ENCODE measurements around the gene NOLC1. TPM values are rescaled to one million over a fixed set of nuclear protein-coding genes. Genes with fewer than 3 reads are reported as not detected.
A peak's percentile ranks its signal among the peaks of the same experiment; 100 is the strongest.

The NOLC1 gene
- total and polyA plus RNA-seq, 4 donors = 13.6 to 35.9 (median 24.5) TPM

- ATAC-seq (ENCODE audit: low FRiP score) (no peak), DNase-seq (peak in 1 of 2 donors; percentile 16)
- intact Hi-C loops (cut with DNase I) = loop anchor here in 1 of 2 donors (10.0 kb wide), 1 partner anchor 238 kb away; the partner anchor contains the start of gene NFKB2
- Histone ChIP-seq H3K36me3 (ENCODE audit: control insufficient read depth in 1 of 2, insufficient read depth in 2 of 2, low read length in 1 of 2) (peaks cover 3 to 20% of the 10 kb centered on the region in 2 donors), H3K4me1 (ENCODE audit: control insufficient read depth in 1 of 2, insufficient read depth in 2 of 2, low read length in 2 of 2) (no peaks in the 10 kb centered on the region), H3K4me3 (ENCODE audit: low read length in 2 of 2) (no peak overlapping the region), H3K9me3 (ENCODE audit: control insufficient read depth, low read length) (no peaks in the 10 kb centered on the region), H3K27me3 (ENCODE audit: control insufficient read depth in 1 of 2, insufficient read depth in 2 of 2, low read length in 1 of 2) (no peaks in the 10 kb centered on the region), H3K27ac (ENCODE audit: low read depth in 1 of 2, low read length in 2 of 2) (no peak overlapping the region)
- WGBS, 2 donors = 74 to 76% methylated on average over 3 of the region's 3 CpGs
Observed at GRCh38 chr10:102157224-102157623, 5.0 kb downstream of the NOLC1 start.

- H3K36me3 ChIP-seq (ENCODE audit: control insufficient read depth in 1 of 2, insufficient read depth in 2 of 2, low read length in 1 of 2) = peaks cover 6 to 20% of the 10 kb centered on the region in 2 donors
- H3K9me3 ChIP-seq (ENCODE audit: control insufficient read depth, low read length) = no peaks in the 10 kb centered on the region
- ATAC-seq (ENCODE audit: low FRiP score) (no peak), DNase-seq (peak in 1 of 2 donors; percentile 11)
- no peak overlapping the region for H3K27ac ChIP-seq (ENCODE audit: low read depth in 1 of 2, low read length in 2 of 2)
- no peak overlapping the region for H3K4me3 ChIP-seq (ENCODE audit: low read length in 2 of 2)
- no peaks in the 10 kb centered on the region for H3K4me1 ChIP-seq (ENCODE audit: control insufficient read depth in 1 of 2, insufficient read depth in 2 of 2, low read length in 2 of 2)
- intact Hi-C loops (cut with DNase I) = loop anchor here in 1 of 2 donors (10.0 kb wide), 1 partner anchor 236 kb away; the partner anchor contains the start of gene NFKB2
- H3K27me3 ChIP-seq (ENCODE audit: control insufficient read depth in 1 of 2, insufficient read depth in 2 of 2, low read length in 1 of 2) = no peaks in the 10 kb centered on the region
- 77 to 80% methylated on average over 4 to 5 of the region's 5 CpGs for WGBS, 2 donors
Observed at GRCh38 chr10:102159051-102159597, 6.9 kb downstream of the NOLC1 start.

GRCh38 chr10:102159831-102160230 lies 7.6 kb downstream of the NOLC1 start:
- Histone ChIP-seq H3K36me3 (ENCODE audit: control insufficient read depth in 1 of 2, insufficient read depth in 2 of 2, low read length in 1 of 2) (peaks cover 6 to 20% of the 10 kb centered on the region in 2 donors), H3K27ac (ENCODE audit: low read depth in 1 of 2, low read length in 2 of 2) (no peak overlapping the region), H3K27me3 (ENCODE audit: control insufficient read depth in 1 of 2, insufficient read depth in 2 of 2, low read length in 1 of 2) (no peaks in the 10 kb centered on the region), H3K9me3 (ENCODE audit: control insufficient read depth, low read length) (no peaks in the 10 kb centered on the region), H3K4me1 (ENCODE audit: control insufficient read depth in 1 of 2, insufficient read depth in 2 of 2, low read length in 2 of 2) (no peaks in the 10 kb centered on the region), H3K4me3 (ENCODE audit: low read length in 2 of 2) (no peak overlapping the region)
- peak in 1 of 2 donors; percentile 26 for DNase-seq
- no peak for ATAC-seq (ENCODE audit: low FRiP score)
- 94 to 95% methylated on average over 4 of the region's 4 CpGs for WGBS, 2 donors
- intact Hi-C loops (cut with DNase I) = loop anchor here in 1 of 2 donors (10.0 kb wide), 2 partner anchors 195 to 235 kb away; partner anchors contain the start of gene NFKB2

GRCh38 chr10:102163342-102163989 lies 11.3 kb downstream of the NOLC1 start:
- Histone ChIP-seq H3K27me3 (ENCODE audit: control insufficient read depth in 1 of 2, insufficient read depth in 2 of 2, low read length in 1 of 2) (no peaks in the 10 kb centered on the region), H3K4me3 (ENCODE audit: low read length in 2 of 2) (no peak overlapping the region), H3K36me3 (ENCODE audit: control insufficient read depth in 1 of 2, insufficient read depth in 2 of 2, low read length in 1 of 2) (peaks cover 3 to 17% of the 10 kb centered on the region in 2 donors), H3K4me1 (ENCODE audit: control insufficient read depth in 1 of 2, insufficient read depth in 2 of 2, low read length in 2 of 2) (no peaks in the 10 kb centered on the region), H3K27ac (ENCODE audit: low read depth in 1 of 2, low read length in 2 of 2) (no peak overlapping the region), H3K9me3 (ENCODE audit: control insufficient read depth, low read length) (no peaks in the 10 kb centered on the region)
- ATAC-seq (ENCODE audit: low FRiP score) (no peak), DNase-seq (no peak)
- intact Hi-C loops (cut with DNase I) = loop anchor here in 1 of 2 donors (10.0 kb wide), 1 partner anchor 191 kb away; no protein-coding TSS in a partner anchor
- 66 to 70% methylated on average over 4 of the region's 4 CpGs for WGBS, 2 donors

GRCh38 chr10:102167861-102168260 lies 15.7 kb downstream of the NOLC1 start:
- ATAC-seq (ENCODE audit: low FRiP score) (no peak), DNase-seq (no peak)
- 45 to 57% methylated on average over 1 of the region's 1 CpG for WGBS, 2 donors
- Histone ChIP-seq H3K4me3 (ENCODE audit: low read length in 2 of 2) (no peak overlapping the region), H3K36me3 (ENCODE audit: control insufficient read depth in 1 of 2, insufficient read depth in 2 of 2, low read length in 1 of 2) (peaks cover 0 to 3% of the 10 kb centered on the region in 2 donors), H3K9me3 (ENCODE audit: control insufficient read depth, low read length) (no peaks in the 10 kb centered on the region), H3K27me3 (ENCODE audit: control insufficient read depth in 1 of 2, insufficient read depth in 2 of 2, low read length in 1 of 2) (no peaks in the 10 kb centered on the region), H3K27ac (ENCODE audit: low read depth in 1 of 2, low read length in 2 of 2) (no peak overlapping the region), H3K4me1 (ENCODE audit: control insufficient read depth in 1 of 2, insufficient read depth in 2 of 2, low read length in 2 of 2) (no peaks in the 10 kb centered on the region)
- intact Hi-C loops (cut with DNase I) = loop anchor here in 1 of 2 donors (5.0 to 10.0 kb wide), 2 partner anchors 59 to 187 kb away; partner anchors contain the start of gene ELOVL3

GRCh38 chr10:102170602-102171001 lies 18.4 kb downstream of the NOLC1 start:
- H3K4me1 ChIP-seq (ENCODE audit: control insufficient read depth in 1 of 2, insufficient read depth in 2 of 2, low read length in 2 of 2) = no peaks in the 10 kb centered on the region
- H3K36me3 ChIP-seq (ENCODE audit: control insufficient read depth in 1 of 2, insufficient read depth in 2 of 2, low read length in 1 of 2) = no peaks in the 10 kb centered on the region
- DNase-seq (no peak), ATAC-seq (ENCODE audit: low FRiP score) (no peak)
- 67 to 81% methylated on average over 3 of the region's 3 CpGs for WGBS, 2 donors
- H3K27me3 ChIP-seq (ENCODE audit: control insufficient read depth in 1 of 2, insufficient read depth in 2 of 2, low read length in 1 of 2) = no peaks in the 10 kb centered on the region
- no peak overlapping the region for H3K4me3 ChIP-seq (ENCODE audit: low read length in 2 of 2)
- H3K27ac ChIP-seq (ENCODE audit: low read depth in 1 of 2, low read length in 2 of 2) = no peak overlapping the region
- intact Hi-C loops (cut with DNase I) = no loop called here
- no peaks in the 10 kb centered on the region for H3K9me3 ChIP-seq (ENCODE audit: control insufficient read depth, low read length)

GRCh38 chr10:102172288-102172687 lies 20.1 kb downstream of the NOLC1 start:
- DNase-seq = no peak
- no peaks in the 10 kb centered on the region for H3K36me3 ChIP-seq (ENCODE audit: control insufficient read depth in 1 of 2, insufficient read depth in 2 of 2, low read length in 1 of 2)
- no peaks in the 10 kb centered on the region for H3K27me3 ChIP-seq (ENCODE audit: control insufficient read depth in 1 of 2, insufficient read depth in 2 of 2, low read length in 1 of 2)
- no peak overlapping the region for H3K4me3 ChIP-seq (ENCODE audit: low read length in 2 of 2)
- WGBS, 2 donors = 86 to 89% methylated on average over 8 of the region's 8 CpGs
- no peaks in the 10 kb centered on the region for H3K9me3 ChIP-seq (ENCODE audit: control insufficient read depth, low read length)
- no peak overlapping the region for H3K27ac ChIP-seq (ENCODE audit: low read depth in 1 of 2, low read length in 2 of 2)
- intact Hi-C loops (cut with DNase I) = no loop called here
- no peak for ATAC-seq (ENCODE audit: low FRiP score)
- H3K4me1 ChIP-seq (ENCODE audit: control insufficient read depth in 1 of 2, insufficient read depth in 2 of 2, low read length in 2 of 2) = no peaks in the 10 kb centered on the region

GRCh38 chr10:102175415-102175814 lies 23.2 kb downstream of the NOLC1 start:
- no peak for DNase-seq

GRCh38 chr10:102184606-102185005 lies 32.4 kb downstream of the NOLC1 start:
- DNase-seq (no peak), ATAC-seq (ENCODE audit: low FRiP score) (no peak)
- Histone ChIP-seq H3K9me3 (ENCODE audit: control insufficient read depth, low read length) (no peaks in the 10 kb centered on the region), H3K4me3 (ENCODE audit: low read length in 2 of 2) (no peak overlapping the region), H3K36me3 (ENCODE audit: control insufficient read depth in 1 of 2, insufficient read depth in 2 of 2, low read length in 1 of 2) (no peaks in the 10 kb centered on the region), H3K27ac (ENCODE audit: low read depth in 1 of 2, low read length in 2 of 2) (no peak overlapping the region), H3K4me1 (ENCODE audit: control insufficient read depth in 1 of 2, insufficient read depth in 2 of 2, low read length in 2 of 2) (no peaks in the 10 kb centered on the region), H3K27me3 (ENCODE audit: control insufficient read depth in 1 of 2, insufficient read depth in 2 of 2, low read length in 1 of 2) (peaks cover 0 to 2% of the 10 kb centered on the region in 2 donors)
- 78 to 82% methylated on average over 2 of the region's 2 CpGs for WGBS, 2 donors
- intact Hi-C loops (cut with DNase I) = no loop called here

More at GRCh38 chr10:102175415-102175814, 23.2 kb downstream of the NOLC1 start:
- no peak for ATAC-seq (ENCODE audit: low FRiP score)
- 38 to 40% methylated on average over 4 of the region's 4 CpGs for WGBS, 2 donors
- intact Hi-C loops (cut with DNase I) = no loop called here
- Histone ChIP-seq H3K27me3 (ENCODE audit: control insufficient read depth in 1 of 2, insufficient read depth in 2 of 2, low read length in 1 of 2) (no peaks in the 10 kb centered on the region), H3K27ac (ENCODE audit: low read depth in 1 of 2, low read length in 2 of 2) (no peak overlapping the region), H3K4me3 (ENCODE audit: low read length in 2 of 2) (no peak overlapping the region), H3K4me1 (ENCODE audit: control insufficient read depth in 1 of 2, insufficient read depth in 2 of 2, low read length in 2 of 2) (no peaks in the 10 kb centered on the region), H3K9me3 (ENCODE audit: control insufficient read depth, low read length) (no peaks in the 10 kb centered on the region), H3K36me3 (ENCODE audit: control insufficient read depth in 1 of 2, insufficient read depth in 2 of 2, low read length in 1 of 2) (no peaks in the 10 kb centered on the region)
